Measurements from ENCODE around the gene RPS29.

RPS29 gene

GRCh38 chr14:49594347-49595091, 8.3 kb upstream of the RPS29 start:
- no peak for DNase-seq

DNA sequence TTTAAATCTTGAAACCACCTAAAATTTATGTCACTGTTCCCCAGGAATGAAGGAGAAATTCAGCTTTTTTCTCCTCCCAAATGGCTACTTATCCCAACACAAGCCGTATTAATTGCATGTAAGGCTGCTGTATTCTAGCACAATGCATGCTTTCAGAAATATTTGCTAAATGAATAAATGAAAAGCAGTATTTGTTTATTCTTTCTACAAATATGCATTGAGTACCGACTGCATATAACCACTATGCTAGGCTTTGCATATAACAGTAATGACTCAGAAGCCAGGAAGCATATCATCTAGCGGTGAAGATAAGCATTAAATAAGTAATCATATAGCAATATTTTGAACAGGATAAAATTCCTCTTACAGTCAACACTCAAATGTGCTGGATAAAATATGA, 6.8 kb upstream of the RPS29 start:
- DNase-seq: no peak

DNA sequence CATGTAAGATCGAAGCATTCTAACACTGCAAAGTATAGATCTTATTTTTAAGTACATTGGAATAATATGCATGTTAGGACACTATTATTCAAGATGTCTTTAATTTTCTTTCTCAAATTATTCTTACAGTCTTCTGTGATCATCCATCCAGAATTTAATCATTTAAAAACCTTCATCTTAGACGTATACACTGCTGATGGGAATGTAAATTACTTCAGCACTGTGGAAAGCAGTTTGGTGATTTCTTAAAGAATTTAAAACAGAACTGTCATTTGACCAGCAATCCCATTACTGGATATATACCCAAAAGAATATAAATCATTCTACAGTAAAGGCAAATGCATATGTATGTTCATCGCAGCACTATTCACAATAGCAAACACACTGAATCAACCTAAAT, 3.2 kb upstream of the RPS29 start:
- no peak for DNase-seq

DNA sequence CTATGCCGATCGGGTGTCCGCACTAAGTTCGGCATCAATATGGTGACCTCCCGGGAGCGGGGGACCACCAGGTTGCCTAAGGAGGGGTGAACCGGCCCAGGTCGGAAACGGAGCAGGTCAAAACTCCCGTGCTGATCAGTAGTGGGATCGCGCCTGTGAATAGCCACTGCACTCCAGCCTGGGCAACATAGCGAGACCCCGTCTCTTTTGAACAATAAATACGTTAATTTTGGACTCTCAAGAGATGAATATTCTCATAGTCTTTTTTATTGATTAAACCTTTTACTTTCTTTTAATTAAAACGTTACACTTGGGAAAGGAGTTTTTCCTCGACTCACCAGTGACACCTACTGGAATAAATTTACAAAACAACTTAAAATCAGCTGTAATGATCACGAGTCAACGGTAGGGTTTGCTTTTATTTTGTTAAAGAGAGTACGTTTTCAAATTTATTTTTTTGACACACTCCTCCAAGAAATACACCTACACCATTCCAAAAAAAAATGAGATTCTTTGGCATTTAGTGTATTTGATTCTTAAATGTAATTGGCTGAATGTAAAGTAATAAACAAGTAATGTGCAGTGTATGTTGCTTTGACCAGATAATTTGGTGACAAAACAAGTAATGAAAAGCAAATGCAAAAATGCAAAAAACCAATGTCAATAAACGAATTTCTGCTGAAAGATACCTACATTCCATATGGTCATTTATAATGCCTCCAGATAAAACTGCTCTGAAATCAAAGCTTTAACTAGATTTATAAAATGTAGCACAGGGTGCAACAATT, 687 bp upstream of the RPS29 start:
- peak; percentile 63 for DNase-seq

- DNase-seq: peak; percentile 35
Measured at GRCh38 chr14:49584981-49585640, 1.1 kb downstream of the RPS29 start.

DNA sequence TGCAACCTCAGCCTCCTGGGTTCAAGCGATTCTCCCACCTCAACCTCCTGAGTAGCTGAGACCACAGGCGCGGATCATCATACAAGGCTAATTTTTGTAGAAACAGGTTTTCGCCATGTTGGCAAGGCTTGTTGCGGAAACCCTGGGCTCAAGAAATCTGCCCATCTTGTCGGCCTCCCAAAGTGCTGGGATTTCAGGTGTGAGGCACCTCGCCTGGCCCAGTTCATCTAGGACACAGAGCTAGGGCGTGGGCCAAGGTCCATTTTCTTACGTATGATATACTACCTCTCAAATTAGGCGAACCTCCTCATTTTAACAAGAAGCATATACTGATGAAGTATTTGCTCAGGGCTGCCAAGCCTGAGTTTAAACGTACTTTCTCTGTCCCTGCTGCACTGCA, 2.1 kb downstream of the RPS29 start:
- no peak for DNase-seq

GRCh38 chr14:49583629-49584028, 2.6 kb downstream of the RPS29 start:
- DNase-seq: no peak

DNA sequence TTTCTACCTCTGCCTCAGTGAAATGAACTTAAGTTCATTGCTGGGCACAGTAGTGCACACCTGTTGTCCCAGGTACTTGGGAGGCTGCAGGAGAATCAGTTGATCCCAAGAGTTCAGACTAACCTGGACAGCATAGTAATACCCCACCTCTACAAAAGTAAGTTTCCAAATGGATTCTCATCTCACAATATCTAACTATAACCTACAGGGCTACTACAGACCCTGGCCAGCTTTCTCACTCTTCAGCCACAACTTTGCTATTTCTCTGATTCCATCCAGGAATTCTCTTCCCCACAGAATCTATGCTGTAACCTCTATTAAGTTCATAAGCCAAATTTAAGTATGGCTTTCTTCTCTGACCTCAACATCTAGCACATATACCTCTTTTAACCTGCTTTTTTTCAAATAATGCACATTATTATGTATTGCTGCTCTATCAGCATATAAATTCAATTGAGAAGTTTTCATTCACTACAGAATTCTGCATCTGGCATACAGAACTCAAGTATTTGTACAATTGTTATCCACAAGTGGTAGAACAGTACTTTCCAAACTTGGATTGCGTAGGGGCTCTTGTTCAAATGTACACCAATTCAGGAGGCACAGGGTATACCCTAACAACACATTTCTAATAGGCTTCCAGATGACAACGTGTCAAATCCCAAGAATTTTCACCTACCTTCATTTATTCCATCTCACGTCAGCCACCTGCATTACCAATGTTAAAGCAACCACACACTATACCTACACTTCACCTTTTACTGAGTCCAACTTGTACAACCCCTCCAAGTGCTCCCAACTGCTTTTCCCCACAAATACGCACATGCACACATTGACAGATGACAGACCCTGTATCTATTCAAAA, 3.8 kb downstream of the RPS29 start:
- DNase-seq: no peak

GRCh38 chr14:49581209-49582112, 4.7 kb downstream of the RPS29 start:
- no peak for DNase-seq

DNA sequence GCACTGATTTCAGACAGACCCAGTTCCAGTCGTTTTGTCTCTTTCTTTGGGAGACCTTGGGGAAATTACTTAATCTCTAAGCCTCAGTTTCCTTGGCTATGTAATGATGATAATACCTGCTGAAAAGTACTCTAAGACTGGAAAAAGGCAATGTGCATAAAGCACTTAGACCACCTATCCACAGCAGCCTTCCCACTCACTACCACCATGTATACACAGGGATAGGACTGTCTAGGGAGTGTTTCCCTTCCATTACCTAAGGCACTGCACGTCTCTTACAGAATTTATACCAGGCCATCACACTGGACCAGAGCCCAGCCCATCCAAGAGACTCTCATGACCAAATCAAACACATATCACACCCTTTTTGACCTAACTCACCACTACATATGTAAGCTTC, 6.3 kb downstream of the RPS29 start:
- DNase-seq: no peak

DNA sequence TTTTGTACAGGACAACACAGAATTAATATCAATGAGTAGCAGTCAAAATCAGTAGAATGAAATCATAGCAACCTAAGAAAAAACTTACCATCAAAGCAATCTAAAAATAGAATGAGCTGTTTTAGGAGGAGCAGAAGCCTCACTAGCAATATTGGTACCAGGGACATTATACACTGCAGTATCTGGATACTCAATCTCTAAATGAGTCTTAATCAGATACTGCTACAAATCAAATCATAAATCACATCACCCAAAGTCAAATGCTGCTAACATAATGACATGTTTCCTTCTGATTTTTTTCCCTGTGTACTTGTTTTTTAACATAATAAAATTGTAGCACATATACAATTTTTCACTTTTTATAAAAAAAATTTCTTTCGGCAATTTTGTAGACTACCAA, 8.0 kb downstream of the RPS29 start:
- no peak for DNase-seq

DNA sequence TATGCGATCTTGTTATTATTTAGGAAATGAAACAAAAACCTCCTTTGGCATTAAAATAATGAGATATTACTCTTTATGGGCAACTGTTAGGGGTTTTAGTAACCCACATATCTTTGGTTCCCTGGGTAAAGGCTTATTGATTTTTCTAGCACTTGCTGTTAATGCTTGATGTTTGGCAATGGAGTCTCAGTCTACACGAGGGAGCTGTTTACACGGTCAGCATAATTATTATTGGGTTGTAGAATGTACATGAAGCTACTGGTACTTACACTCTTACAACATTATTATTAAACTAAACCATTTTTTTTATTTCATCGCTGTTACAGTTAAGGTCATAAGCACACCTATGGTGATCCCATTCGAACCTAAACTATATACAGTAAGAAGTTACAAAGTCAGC, 12.1 kb downstream of the RPS29 start:
- no peak for DNase-seq

DNA sequence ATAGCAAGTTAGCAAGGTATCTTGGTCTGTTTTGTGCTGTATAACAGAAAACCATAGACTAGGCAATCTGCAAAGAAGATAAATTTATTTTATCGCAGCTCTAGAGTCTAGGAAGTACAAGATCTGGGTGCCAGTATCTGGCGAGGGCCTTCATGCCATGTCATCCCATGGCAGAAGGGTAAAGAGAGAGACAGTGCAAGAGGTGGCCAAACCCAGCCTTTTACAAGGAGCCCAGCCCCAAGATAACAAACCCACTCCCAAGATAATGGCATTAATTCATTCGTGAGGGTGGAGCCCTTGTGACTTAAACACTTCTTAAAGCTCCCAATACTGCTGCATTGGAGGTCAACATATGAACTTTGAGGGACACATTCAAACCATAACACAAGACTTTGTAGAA, 16.9 kb downstream of the RPS29 start:
- DNase-seq: no peak

- DNase-seq: no peak
Measured at GRCh38 chr14:49566714-49567113, 19.5 kb downstream of the RPS29 start.

DNA sequence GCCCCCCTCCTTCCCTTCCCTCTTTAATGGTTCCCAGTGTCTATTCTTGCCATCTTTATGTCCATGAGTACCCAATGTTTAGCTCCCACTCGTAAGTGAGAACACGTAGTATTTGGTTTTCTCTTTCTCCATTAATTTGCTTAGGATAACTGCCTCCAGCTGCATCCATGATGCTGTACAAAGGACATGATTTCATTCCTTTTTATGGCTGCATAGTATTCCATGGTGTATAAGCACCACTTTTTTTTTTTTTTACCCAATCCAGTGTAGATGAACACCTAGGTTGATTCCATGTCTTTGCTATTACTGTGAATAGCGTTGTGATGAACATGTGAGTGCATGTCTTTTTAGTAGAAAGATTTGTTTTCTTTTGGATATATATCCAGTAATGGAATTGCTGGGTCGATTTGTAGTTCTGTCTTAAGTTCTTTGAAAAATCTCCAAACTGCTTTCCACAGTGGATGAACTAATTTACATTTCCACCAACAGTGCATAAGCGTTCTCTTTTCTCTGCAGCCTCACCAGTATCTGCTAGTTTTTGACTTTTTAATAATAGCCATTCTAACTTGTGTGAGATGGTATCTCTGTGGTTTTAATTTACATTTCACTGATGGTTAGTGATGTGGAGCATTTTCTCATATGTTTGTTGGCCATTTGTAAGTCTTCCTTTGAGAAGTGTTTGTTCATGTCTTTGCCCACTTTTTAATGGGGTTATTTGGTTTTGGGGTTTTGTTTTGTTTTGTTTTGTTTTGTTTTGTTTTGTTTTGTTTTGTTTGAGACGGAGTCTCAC, 26.0 kb downstream of the RPS29 start:
- no peak for DNase-seq

DNA sequence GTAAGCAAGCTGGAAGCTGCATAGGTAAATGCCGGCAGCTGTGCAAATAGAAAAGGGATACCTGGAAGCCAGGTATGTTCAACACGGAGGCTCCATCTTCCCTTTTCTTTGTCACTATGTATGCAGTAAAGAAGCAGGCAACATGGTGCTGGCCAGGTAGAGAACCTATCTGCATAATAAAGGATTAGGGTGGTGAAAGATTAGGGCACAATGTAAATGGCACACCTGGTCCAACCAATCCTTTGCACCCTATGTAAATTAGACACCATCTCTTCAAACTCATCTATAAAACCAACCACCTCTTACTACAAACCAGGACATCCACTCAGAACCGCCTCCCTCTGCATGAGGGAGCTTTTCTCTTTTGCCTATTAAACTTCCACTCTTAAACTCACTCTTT, 32.3 kb downstream of the RPS29 start:
- DNase-seq: no peak

DNA sequence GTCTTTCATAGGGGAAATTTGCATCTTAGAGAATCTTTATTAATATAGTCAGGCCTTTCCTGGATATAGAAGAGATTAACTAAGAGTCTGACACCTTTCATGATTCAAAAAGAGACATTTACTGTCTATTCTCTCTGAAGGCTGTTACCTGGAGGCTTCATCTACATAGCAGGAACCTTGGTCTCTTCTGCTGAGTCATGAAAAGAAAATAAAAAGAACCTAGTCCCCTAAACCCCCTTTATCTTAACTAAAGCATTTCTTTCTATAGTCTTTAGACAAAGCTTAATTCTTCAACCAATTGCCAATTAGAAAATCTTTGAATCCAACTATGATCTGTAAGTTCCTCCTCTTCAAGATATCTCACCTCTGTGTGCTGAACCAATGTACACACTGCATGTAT, 33.1 kb downstream of the RPS29 start:
- no peak for DNase-seq

DNA sequence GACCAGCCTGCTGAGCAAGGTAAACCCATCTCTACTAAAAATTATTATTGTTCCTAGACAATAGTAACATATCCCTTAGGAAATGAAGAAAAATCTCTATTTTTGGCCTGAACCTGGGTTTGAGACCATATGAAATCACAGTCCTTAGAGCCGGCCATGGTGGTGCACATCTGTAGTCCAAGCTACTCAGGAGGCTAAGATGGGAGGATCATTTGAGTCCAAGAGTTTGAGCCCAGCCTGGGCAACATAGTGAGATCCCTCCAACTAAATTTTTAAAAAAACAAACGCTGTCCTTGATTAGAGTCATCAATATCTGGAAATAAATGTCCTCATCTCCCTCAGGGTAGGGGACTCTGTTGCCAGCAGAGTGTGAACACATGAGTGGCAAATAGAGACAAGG, 34.6 kb downstream of the RPS29 start:
- no peak for DNase-seq

- no peak for DNase-seq
Measured at GRCh38 chr14:49550286-49551184, 35.6 kb downstream of the RPS29 start.

DNA sequence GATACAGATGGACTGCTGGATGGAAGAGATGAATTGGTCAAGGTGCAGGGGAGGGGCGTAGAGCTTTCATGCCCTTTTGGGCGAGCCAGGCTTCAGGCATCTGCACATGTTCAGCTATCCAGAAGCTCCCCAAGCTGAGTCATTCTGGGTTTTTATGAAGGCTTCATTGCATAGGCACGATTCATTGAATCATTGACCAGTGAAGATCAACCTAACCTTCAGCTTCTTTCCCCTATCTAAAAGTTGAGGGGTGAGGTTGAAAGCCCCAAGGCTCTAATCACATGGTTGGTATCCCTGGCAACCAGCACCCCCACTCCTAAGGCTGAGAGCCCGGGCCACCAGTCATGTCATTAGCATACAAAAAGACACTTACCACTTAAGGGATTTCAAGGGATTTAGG, 36.3 kb downstream of the RPS29 start:
- DNase-seq: no peak

All from stimulated activated CD4-positive, alpha-beta T cell treated with anti-CD3 and anti-CD28 coated beads, Interleukin-1b, Interleukin-23, amount 100 ng/mL, for 48 hours (primary cell).